ENCODE measurements around the gene TMEM38A.

TMEM38A gene

GRCh38 chr19:16660763-16661479 is at the start of gene TMEM38A:
Gene TMEM38A, plus strand, starts transcription at chr19:16661139. Its CDS starts 79 bp downstream, at chr19:16661218.
- peak; percentile 44 for DNase-seq

- no peak for DNase-seq
Observed at GRCh38 chr19:16612636-16613035, 48.3 kb upstream of the TMEM38A start.

GRCh38 chr19:16613841-16614240 is 47.1 kb upstream of the TMEM38A start:
- DNase-seq = no peak

GRCh38 chr19:16614941-16615340 is 46.0 kb upstream of the TMEM38A start:
- DNase-seq = no peak

- no peak for DNase-seq
Observed at GRCh38 chr19:16615808-16616207, 45.1 kb upstream of the TMEM38A start.

- no peak for DNase-seq
Observed at GRCh38 chr19:16618248-16618647, 42.7 kb upstream of the TMEM38A start.

GRCh38 chr19:16619457-16619856 is 41.5 kb upstream of the TMEM38A start:
- DNase-seq = no peak

GRCh38 chr19:16620018-16620417 is 40.9 kb upstream of the TMEM38A start:
- no peak for DNase-seq

GRCh38 chr19:16620584-16620983 is 40.4 kb upstream of the TMEM38A start:
- DNase-seq = no peak

- DNase-seq = no peak
Observed at GRCh38 chr19:16621165-16621800, 39.7 kb upstream of the TMEM38A start.

- no peak for DNase-seq
Observed at GRCh38 chr19:16623066-16623465, 37.9 kb upstream of the TMEM38A start.

- no peak for DNase-seq
Observed at GRCh38 chr19:16623576-16623975, 37.4 kb upstream of the TMEM38A start.

GRCh38 chr19:16624236-16624635 is 36.7 kb upstream of the TMEM38A start:
- no peak for DNase-seq

- no peak for DNase-seq
Observed at GRCh38 chr19:16625163-16625958, 35.6 kb upstream of the TMEM38A start.

- no peak for DNase-seq
Observed at GRCh38 chr19:16626796-16627192, 34.1 kb upstream of the TMEM38A start.

GRCh38 chr19:16627193-16627927 is 33.6 kb upstream of the TMEM38A start:
- DNase-seq = no peak

- no peak for DNase-seq
Observed at GRCh38 chr19:16627928-16628182, 33.1 kb upstream of the TMEM38A start.

- DNase-seq = peak; percentile 93
Observed at GRCh38 chr19:16628183-16628983, 32.6 kb upstream of the TMEM38A start, which contains the start of gene MED26. Gene MED26, minus strand, starts transcription at chr19:16628204. Its CDS starts 261 bp downstream, at chr19:16627943.

GRCh38 chr19:16628984-16629691 is 31.8 kb upstream of the TMEM38A start:
- no peak for DNase-seq

- no peak for DNase-seq
Observed at GRCh38 chr19:16631465-16631864, 29.5 kb upstream of the TMEM38A start.

GRCh38 chr19:16637535-16637934 is 23.4 kb upstream of the TMEM38A start:
- DNase-seq = no peak

GRCh38 chr19:16638666-16639065 is 22.3 kb upstream of the TMEM38A start:
- no peak for DNase-seq
